ENCODE data around the gene DUSP8.
"Not testable (repeated sequence)": the region's sequence is repeated elsewhere in the genome, so short reads cannot be mapped to it uniquely, and the experiment has no call there.

Gene DUSP8

DNA sequence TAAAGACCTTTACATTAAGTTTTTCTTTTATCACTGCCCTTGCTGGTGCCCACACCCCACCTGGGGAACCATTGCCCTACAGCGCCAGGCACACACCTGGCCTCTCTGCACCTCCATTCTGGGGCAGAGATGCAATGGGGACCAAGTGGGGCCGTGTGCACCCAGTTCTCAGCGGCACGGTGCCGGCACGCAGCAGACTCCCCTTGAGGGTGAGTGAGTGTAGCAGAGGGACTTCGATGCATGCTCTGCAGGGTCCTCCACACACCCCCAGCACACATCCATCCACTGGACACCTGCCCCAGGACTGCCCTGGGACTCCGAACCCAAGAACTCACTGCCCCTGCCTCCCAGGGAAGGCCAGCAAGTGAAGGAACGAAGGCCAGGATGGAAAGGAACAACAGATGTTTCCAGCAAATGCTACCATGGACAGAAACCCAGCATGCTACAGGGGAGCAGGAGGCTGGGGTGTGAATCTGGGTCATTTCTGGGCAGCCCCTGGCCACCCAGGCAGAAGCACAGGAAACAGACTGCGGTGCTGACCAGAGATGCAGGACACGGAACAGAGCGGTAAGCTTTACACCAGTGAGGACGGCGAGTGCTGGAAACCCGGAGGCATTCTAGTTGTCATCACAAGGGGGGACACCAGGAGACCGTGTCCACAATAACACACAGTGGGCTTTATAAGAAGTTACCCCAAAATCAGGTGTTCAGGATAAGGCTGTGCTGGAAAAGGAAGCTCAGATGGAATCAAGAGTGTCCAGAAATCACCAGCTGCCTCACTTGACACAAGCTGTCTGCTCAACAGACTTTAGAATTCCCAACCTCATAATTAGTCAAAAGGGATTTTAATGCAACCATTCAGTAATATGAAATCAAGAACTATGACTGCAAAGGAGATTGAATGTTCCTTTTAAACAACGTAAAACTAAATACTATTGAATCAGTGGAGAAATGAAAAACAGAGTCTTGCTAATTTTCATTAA is 52.8 kb downstream of the DUSP8 start:
- TF ChIP-seq Cebpa-rat (IDR thresholded peaks at IDR 0.05) = no peak
- Histone ChIP-seq H4K20me1 (peaks cover 100% of the 10 kb centered on the region), H3K4me1 (peaks cover 100% of the 10 kb centered on the region)

DNA sequence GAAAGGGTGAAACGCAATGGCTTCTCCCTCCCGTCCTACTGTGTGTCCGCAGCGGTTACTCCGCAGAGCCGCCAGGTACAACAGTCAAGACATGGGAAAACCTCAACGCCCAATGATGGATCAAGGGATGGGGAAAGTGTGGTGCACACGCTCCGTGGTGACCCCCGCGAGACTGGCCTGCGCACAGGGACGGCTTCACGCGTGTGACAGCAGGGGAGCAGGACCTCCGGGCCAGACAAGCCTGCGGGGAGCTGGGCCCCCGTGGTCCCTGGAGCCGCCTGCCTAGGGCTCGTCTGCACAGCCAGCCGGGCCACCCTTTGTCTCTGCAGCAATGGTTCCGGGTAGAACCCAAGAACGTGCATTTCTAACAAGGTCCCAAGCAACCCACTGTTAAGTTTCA is 53.8 kb downstream of the DUSP8 start:
- H3K4me3 ChIP-seq = no peak overlapping the region
- TF ChIP-seq Cebpa-rat (IDR thresholded peaks at IDR 0.05) = no peak
- no peak overlapping the region for H3K27ac ChIP-seq
- H3K9ac ChIP-seq = no peak overlapping the region
- peak overlapping the region; percentile 84 for H3K4me2 ChIP-seq
- peaks cover 100% of the 10 kb centered on the region for H4K20me1 ChIP-seq
- H3K4me1 ChIP-seq = peaks cover 100% of the 10 kb centered on the region
- no peaks in the 10 kb centered on the region; the same call in 1 of the 2 replicates for H3K36me3 ChIP-seq
- H3K27me3 ChIP-seq = no peaks in the 10 kb centered on the region
- no peaks in the 10 kb centered on the region for H3K9me3 ChIP-seq

More for the DNA sequence above, 52.8 kb downstream of the DUSP8 start:
- Histone ChIP-seq H3K27me3 (no peaks in the 10 kb centered on the region), H3K9me3 (no peaks in the 10 kb centered on the region), H3K9ac (no peak overlapping the region; the same call in 1 of the 2 replicates), H3K36me3 (no peaks in the 10 kb centered on the region; the same call in 1 of the 2 replicates), H3K4me2 (peak overlapping the region; percentile 84), H3K4me3 (no peak overlapping the region), H3K27ac (no peak overlapping the region)

DNA sequence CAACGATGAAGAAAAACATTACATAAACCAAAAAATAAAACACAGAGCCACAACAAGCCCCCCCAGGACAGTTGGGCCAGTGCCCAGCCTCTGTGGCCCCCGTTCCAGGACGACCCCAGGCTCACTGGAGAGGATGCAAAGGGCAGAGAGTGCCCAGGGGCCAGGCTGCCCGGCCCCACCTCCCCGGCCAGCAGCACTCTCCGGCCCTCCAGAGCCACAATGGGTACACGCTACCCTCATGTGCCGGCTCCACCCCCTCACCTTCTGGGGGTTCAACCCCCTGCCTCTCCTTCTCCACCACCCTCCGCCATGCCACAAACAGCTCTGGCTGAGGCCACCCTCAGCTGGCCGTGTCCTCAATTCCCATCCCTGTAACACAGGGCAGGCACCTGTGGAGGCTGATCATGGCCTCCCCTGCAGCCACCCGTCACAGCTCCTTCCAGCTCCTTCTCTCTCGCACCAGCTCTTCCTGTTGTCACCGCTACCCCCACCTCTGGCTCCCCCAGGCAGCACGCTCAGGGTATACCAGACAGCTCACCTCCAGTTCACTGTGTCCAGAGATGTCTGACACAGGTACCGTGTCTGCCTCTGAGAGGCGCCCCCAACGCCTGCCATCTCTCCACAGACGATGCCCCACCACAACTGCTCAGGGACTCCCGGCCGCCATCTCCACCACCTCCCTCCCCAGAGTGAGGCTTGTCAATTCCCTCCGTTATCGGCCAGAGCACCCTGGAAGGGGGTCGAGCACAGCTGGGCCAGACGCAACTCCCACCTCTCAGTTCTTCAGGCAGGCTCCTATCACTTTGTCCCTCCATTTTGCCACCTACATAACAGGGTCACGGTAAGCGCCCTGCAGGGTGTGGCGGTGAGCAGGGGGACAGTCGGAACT is 54.7 kb downstream of the DUSP8 start:
- no peak overlapping the region for H3K4me3 ChIP-seq
- H3K4me1 ChIP-seq = peaks cover 97% of the 10 kb centered on the region
- no peaks in the 10 kb centered on the region for H3K9me3 ChIP-seq
- H3K36me3 ChIP-seq = no peaks in the 10 kb centered on the region; the same call in 1 of the 2 replicates
- no peaks in the 10 kb centered on the region for H3K27me3 ChIP-seq
- peak overlapping the region; percentile 45 for H3K27ac ChIP-seq
- peak overlapping the region; percentile 84 for H3K4me2 ChIP-seq
- TF ChIP-seq Cebpa-rat (IDR thresholded peaks at IDR 0.05) = no peak
- peaks cover 97% of the 10 kb centered on the region for H4K20me1 ChIP-seq
- H3K9ac ChIP-seq = peak overlapping the region; percentile 22; the same call in 1 of the 2 replicates

DNA sequence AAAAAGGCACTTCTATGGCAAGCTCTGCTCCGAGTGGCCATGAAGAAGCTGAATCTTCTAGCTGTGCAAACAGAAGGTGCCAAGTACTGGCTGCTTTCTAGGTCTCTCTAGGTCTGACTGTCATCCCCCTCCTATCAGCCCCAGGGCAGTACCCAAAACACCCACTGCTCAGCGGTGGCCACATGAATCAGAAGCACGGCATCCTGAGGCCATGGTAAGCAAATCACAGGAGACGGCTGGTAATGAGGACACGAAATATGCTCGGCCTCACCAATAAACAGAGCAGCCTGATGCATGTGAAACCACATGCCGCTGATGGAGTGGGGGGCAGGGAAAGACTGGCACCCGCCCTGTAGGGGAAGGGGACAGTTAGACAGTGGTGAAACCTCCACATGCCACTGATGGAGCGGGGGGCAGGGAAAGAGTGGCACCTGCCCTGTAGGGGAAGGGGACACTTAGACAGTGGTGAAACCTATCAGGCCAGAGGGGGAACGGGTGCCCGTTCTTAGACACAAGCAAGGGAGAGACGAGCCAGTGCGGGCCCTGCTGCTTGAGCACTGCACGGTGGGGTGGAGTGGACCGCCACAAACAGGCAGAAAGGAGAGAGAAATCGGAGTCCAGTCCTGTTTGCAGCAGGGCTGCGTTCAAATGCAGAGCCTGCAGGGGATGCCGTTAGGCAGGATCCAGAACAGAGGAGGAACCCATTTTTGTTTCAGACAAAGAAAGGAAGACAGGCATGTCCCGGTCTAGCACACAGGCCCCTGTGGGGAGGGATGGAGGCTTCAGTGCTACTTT is 55.6 kb downstream of the DUSP8 start:
- Histone ChIP-seq H3K4me3 (no peak overlapping the region), H3K36me3 (no peaks in the 10 kb centered on the region; the same call in 1 of the 2 replicates), H4K20me1 (peaks cover 97% of the 10 kb centered on the region), H3K4me2 (peak overlapping the region; percentile 84), H3K9me3 (no peaks in the 10 kb centered on the region), H3K27ac (peak overlapping the region; percentile 45; the same call in 1 of the 2 replicates), H3K27me3 (no peaks in the 10 kb centered on the region), H3K9ac (peak overlapping the region; percentile 22; the same call in 1 of the 2 replicates), H3K4me1 (peaks cover 97% of the 10 kb centered on the region)
- TF ChIP-seq Cebpa-rat (IDR thresholded peaks at IDR 0.05) = no peak

DNA sequence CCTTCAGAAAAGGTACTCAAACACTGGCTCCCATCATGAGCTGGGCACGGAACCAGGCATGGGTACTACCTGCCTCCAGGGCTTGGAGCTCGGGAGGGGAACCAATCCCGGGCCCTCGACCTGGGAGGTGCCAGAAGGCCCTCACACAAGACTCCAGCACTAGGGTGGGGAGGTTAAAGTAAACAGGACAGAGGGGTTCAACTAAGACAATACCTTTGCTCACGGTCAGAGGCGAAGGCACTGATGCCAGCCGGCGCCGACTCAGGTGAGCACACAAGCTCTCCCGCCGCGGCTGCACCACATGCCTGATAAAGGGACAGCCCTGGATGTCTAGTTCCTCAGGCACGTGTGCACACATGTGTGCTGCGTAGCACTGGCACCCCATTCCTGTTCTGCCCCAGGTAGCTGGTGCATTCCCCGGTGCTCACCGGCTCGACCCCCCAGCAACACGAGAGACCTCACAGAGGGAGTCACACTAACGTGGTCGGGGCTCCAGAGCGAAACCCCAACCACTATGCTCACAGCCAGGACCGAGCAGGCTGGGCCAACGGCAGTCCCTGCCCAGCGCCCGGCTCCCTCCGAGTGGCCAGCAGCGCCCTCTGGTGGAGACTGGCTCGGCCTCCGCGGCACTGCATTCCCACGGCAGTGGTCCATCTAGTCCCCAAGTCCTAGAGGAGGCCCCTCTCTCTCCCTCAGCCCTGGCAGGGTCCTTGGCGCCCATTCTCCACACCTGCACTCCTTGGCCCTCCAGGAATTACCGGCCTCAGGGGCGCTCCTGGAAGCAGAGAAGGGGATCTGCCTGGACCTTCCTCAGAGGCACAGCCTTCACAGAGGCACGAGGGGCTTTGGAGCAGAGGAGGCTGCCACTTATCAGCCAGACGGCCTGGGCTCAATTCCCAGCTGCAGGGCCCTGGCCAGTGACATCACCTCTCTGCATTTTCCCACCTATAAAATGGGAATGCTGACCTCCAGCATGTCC is 56.7 kb downstream of the DUSP8 start:
- Histone ChIP-seq H3K4me3 (no peak overlapping the region), H3K4me2 (peak overlapping the region; percentile 84), H3K9ac (no peak overlapping the region), H3K27me3 (no peaks in the 10 kb centered on the region), H3K36me3 (no peaks in the 10 kb centered on the region; the same call in 1 of the 2 replicates), H3K27ac (no peak overlapping the region), H3K4me1 (peaks cover 97% of the 10 kb centered on the region), H4K20me1 (peaks cover 97% of the 10 kb centered on the region), H3K9me3 (no peaks in the 10 kb centered on the region)
- no peak for TF ChIP-seq Cebpa-rat (IDR thresholded peaks at IDR 0.05)

DNA sequence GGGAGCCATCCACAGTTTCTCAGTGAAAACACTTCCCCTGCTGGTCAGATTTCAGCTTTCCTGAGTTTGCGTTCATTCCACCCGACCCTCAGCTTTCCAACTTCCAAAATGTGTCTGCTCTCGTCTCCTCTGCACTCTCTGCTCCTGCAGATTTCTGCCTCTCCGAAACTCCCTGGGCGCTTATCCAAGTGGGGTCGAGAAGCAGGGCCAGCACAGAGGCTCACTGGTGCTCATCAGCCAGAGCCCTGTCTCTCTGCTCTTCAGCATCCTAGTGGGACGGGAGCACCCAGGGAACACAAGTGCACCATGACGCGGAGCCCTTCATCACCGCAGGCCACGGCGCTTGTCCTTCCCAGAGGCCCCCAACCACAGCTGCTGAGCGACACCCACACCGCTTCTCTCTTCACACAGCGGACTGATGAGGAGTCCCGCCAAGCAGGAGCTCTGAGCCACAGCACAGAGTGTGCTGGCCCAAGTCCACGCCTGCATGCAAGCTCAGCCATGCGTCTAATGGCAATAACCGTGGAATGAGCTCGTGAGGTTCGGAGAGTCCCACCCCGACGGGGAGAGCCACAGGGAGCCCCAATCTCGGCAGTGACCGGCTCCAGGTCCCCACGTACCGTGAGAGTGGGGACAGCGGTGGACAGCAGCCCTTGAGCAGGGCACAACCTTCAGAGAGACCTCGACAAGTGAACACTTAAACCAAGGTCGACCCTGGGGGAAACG is 57.6 kb downstream of the DUSP8 start:
- H3K36me3 ChIP-seq = no peaks in the 10 kb centered on the region; the same call in 1 of the 2 replicates
- peaks cover 95% of the 10 kb centered on the region for H4K20me1 ChIP-seq
- H3K9me3 ChIP-seq = no peaks in the 10 kb centered on the region
- peaks cover 93% of the 10 kb centered on the region for H3K4me1 ChIP-seq
- H3K9ac ChIP-seq = 0 out of 2 replicates have a peak overlapping the region, but pooled peaks have one; percentile 46
- TF ChIP-seq Cebpa-rat (IDR thresholded peaks at IDR 0.05) = no peak
- H3K27me3 ChIP-seq = no peaks in the 10 kb centered on the region
- 0 out of 2 replicates have a peak overlapping the region, but pooled peaks have one; percentile 26 for H3K27ac ChIP-seq
- H3K4me3 ChIP-seq = no peak overlapping the region
- H3K4me2 ChIP-seq = peak overlapping the region; percentile 84

DNA sequence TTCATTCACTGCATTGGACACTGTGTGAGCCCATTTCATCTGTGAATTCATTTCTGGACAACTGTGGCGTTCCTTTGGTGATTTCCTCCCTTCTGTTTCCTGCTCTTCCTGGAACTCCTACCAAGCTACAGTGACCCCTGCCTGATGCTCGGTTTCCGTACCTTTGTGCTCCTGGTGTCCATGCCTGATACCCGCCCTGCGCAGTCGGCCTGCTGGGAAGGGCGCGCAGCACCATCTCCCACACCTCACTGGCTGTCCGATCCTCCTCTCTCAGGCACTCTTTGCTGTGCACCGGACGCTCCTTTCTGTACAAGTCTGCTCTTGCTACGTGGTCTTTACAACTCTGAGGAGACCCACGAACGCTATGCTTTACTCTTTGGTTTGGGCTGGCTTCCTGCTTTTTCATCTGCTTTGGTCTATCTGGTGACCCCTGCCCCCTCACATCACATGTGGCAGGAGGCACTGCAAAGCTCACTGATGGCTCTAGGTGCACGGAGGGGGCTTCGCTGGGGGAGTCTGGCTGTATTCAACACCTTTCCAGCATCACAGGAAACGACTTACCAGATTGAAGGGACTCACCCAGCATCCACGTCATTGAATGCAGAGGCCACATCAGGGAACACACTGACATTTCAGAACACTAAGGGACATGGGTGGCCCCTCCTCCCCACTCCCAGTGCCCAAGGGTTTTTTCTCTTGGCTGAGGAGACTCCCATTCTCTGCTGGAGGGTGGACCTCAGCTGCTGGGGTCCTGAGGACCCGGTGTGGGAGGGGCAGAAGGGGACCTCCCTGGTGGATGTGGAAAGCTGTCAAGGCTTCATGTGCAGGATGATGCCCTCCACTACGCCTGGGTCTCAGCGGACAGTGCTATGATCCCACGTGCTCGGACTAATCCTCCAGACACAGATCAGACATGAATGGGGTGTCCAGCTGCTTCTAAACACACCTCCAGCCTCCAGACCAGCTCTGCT is 58.5 kb downstream of the DUSP8 start:
- Histone ChIP-seq H3K4me1 (peaks cover 93% of the 10 kb centered on the region), H3K36me3 (no peaks in the 10 kb centered on the region; the same call in 1 of the 2 replicates), H3K4me2 (peak overlapping the region; percentile 84), H3K9me3 (no peaks in the 10 kb centered on the region), H3K27me3 (no peaks in the 10 kb centered on the region), H3K27ac (peak overlapping the region; percentile 26; the same call in 1 of the 2 replicates), H3K4me3 (no peak overlapping the region), H4K20me1 (peaks cover 95% of the 10 kb centered on the region), H3K9ac (peak overlapping the region; percentile 46; the same call in 1 of the 2 replicates)
- no peak for TF ChIP-seq Cebpa-rat (IDR thresholded peaks at IDR 0.05)

DNA sequence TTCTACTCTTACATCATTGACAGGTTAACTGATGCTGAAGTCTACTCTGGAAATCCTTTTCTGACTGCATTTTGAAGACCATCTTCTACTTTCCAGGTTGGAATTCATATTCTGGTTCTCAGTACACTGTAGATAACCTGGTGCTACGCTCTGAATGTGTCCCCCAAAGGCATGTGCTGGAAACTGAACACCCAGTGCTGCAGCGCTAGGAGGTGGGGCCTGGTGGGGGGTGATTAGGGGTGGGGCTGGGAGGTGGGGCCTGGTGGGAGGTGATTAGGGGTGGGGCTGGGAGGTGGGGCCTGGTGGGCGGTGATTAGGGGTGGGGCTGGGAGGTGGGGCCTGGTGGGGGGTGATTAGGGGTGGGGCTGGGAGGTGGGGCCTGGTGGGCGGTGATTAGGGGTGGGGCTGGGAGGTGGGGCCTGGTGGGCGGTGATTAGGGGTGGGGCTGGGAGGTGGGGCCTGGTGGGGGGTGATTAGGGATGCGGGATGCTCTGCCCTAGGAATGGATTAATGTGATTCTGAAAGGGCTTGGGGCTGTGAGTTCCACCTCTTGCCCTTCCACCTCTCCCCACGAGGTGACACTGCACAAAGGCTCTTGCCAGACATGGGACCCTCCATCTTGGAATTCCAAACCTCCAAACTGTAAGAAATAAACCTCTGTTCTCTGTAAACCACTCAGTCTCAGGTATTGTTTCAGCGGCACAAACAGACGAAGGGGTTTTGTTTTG is 59.4 kb downstream of the DUSP8 start:
- not testable (repeated sequence) for H3K27me3 ChIP-seq, H3K36me3 ChIP-seq, H3K9ac ChIP-seq, H3K4me3 ChIP-seq, H3K9me3 ChIP-seq
- Histone ChIP-seq H3K27ac (peak overlapping the region; percentile 30; the same call in 1 of the 2 replicates), H3K4me1 (peaks cover 93% of the 10 kb centered on the region), H3K4me2 (peak overlapping the region; percentile 84), H4K20me1 (peaks cover 95% of the 10 kb centered on the region)
